Measurements from ENCODE around the gene MMP25. TPM values are rescaled to one million over a fixed set of nuclear protein-coding genes. Genes with fewer than 3 reads are reported as not detected.
"Not testable (repeated sequence)": the region's sequence is repeated elsewhere in the genome, so short reads cannot be mapped to it uniquely, and the experiment has no call there.

Gene MMP25
- total and polyA plus RNA-seq, 3 experiments from 2014 or later, result 0.90 to 1.9 (median 1.5) TPM

GRCh38 chr16:3065742-3066439 lies 19.5 kb downstream of the MMP25 start:
- Mint-ChIP-seq H3K9me3 (peaks cover 0 to 2% (median 0%) of the 10 kb centered on the region in 5 donors), H3K4me3 (peak overlapping the region; percentile 98 to 100 (median 100)), H3K27ac (peak overlapping the region; percentile 88 to 99 (median 96)), H3K36me3 (peaks cover 18 to 49% (median 30%) of the 10 kb centered on the region in 3 donors), H3K27me3 (no peaks in the 10 kb centered on the region), H3K4me1 (peaks cover 52 to 75% (median 68%) of the 10 kb centered on the region in 3 donors)
- H3K4me1 ChIP-seq (ENCODE audit: insufficient read depth, low read length), result peaks cover 56% of the 10 kb centered on the region
- peaks cover 19% of the 10 kb centered on the region for H3K36me3 ChIP-seq (ENCODE audit: insufficient read depth, low read length)
- peak in 1 of 5 donors; percentile 52 for DNase-seq
- peak overlapping the region; percentile 81 for H3K27ac ChIP-seq (ENCODE audit: low read depth, low read length)
- no peaks in the 10 kb centered on the region for H3K9me3 ChIP-seq (ENCODE audit: low read length)
- H3K27me3 ChIP-seq (ENCODE audit: insufficient read depth, low read length, poor library complexity, severe bottlenecking), result no peaks in the 10 kb centered on the region
- peak overlapping the region; percentile 92 for H3K4me3 ChIP-seq (ENCODE audit: low read length)
- POLR2A ChIA-PET, result interaction anchor here (1.0 to 5.2 kb wide), 9 partner anchors 11 to 93 kb away, joined by 3 to 53 read pairs (median 5); partner anchors contain the start of gene ZSCAN10
- CTCF ChIA-PET, result interaction anchor here (0.6 to 10.5 kb wide), 14 partner anchors 11 to 97 kb away, joined by 3 to 99 read pairs (median 4); partner anchors contain the start of gene ZSCAN10

GRCh38 chr16:3066440-3066748 lies 20.0 kb downstream of the MMP25 start:
- H3K4me3 ChIP-seq (ENCODE audit: low read length), result peak overlapping the region; percentile 92
- H3K4me1 ChIP-seq (ENCODE audit: insufficient read depth, low read length), result peaks cover 61% of the 10 kb centered on the region
- no peak for DNase-seq
- Mint-ChIP-seq H3K27ac (peak overlapping the region; percentile 88 to 99 (median 96)), H3K36me3 (peaks cover 18 to 50% (median 30%) of the 10 kb centered on the region in 3 donors), H3K4me1 (peaks cover 57 to 80% (median 73%) of the 10 kb centered on the region in 3 donors), H3K9me3 (peaks cover 0 to 2% (median 0%) of the 10 kb centered on the region in 5 donors), H3K4me3 (peak overlapping the region; percentile 98 to 100 (median 100)), H3K27me3 (no peaks in the 10 kb centered on the region)
- H3K27me3 ChIP-seq (ENCODE audit: insufficient read depth, low read length, poor library complexity, severe bottlenecking), result no peaks in the 10 kb centered on the region
- CTCF ChIA-PET, result interaction anchor here (0.7 to 10.5 kb wide), 6 partner anchors 11 to 66 kb away, joined by 3 to 99 read pairs (median 8); no protein-coding TSS in a partner anchor
- peaks cover 19% of the 10 kb centered on the region for H3K36me3 ChIP-seq (ENCODE audit: insufficient read depth, low read length)
- POLR2A ChIA-PET, result interaction anchor here (1.0 to 5.2 kb wide), 7 partner anchors 10 to 92 kb away, joined by 3 to 53 read pairs (median 4); partner anchors contain the start of gene ZSCAN10
- H3K27ac ChIP-seq (ENCODE audit: low read depth, low read length), result peak overlapping the region; percentile 81
- no peaks in the 10 kb centered on the region for H3K9me3 ChIP-seq (ENCODE audit: low read length)

- peak overlapping the region; percentile 98 to 100 (median 100) for H3K4me3 Mint-ChIP-seq
- H3K36me3 ChIP-seq (ENCODE audit: insufficient read depth, low read length), result peaks cover 19% of the 10 kb centered on the region
- H3K4me1 ChIP-seq (ENCODE audit: insufficient read depth, low read length), result peaks cover 73% of the 10 kb centered on the region
- H3K27me3 ChIP-seq (ENCODE audit: insufficient read depth, low read length, poor library complexity, severe bottlenecking), result no peaks in the 10 kb centered on the region
- H3K36me3 Mint-ChIP-seq, result peaks cover 18 to 50% (median 30%) of the 10 kb centered on the region in 3 donors
- peaks cover 65 to 82% (median 79%) of the 10 kb centered on the region in 3 donors for H3K4me1 Mint-ChIP-seq
- ChIA-PET POLR2A (interaction anchor here (5.2 kb wide), 1 partner anchor 8 kb away, joined by 53 read pairs; no protein-coding TSS in a partner anchor), CTCF (interaction anchor here (1.2 to 10.5 kb wide), 5 partner anchors 9 to 59 kb away, joined by 3 to 99 read pairs (median 7); no protein-coding TSS in a partner anchor)
- H3K27ac ChIP-seq (ENCODE audit: low read depth, low read length), result peak overlapping the region; percentile 16
- H3K4me3 ChIP-seq (ENCODE audit: low read length), result peak overlapping the region; percentile 92
- peak overlapping the region; percentile 92 to 99 (median 96) for H3K27ac Mint-ChIP-seq
- H3K27me3 Mint-ChIP-seq, result no peaks in the 10 kb centered on the region
- peaks cover 0 to 2% (median 0%) of the 10 kb centered on the region in 5 donors for H3K9me3 Mint-ChIP-seq
- H3K9me3 ChIP-seq (ENCODE audit: low read length), result no peaks in the 10 kb centered on the region
- no peak for DNase-seq
These were observed 22.1 kb downstream of the MMP25 start for GRCh38 chr16:3068487-3068886.

GRCh38 chr16:3069146-3069545 lies 22.8 kb downstream of the MMP25 start:
- H3K9me3 ChIP-seq (ENCODE audit: low read length); H3K27ac ChIP-seq (ENCODE audit: low read depth, low read length); H3K27me3 Mint-ChIP-seq; DNase-seq; H3K4me3 ChIP-seq (ENCODE audit: low read length); H3K27me3 ChIP-seq (ENCODE audit: insufficient read depth, low read length, poor library complexity, severe bottlenecking); H3K9me3 Mint-ChIP-seq; POLR2A ChIA-PET: not testable (repeated sequence)
- Mint-ChIP-seq H3K4me3 (peak overlapping the region; percentile 2 to 84 (median 73)), H3K4me1 (peaks cover 66 to 82% (median 79%) of the 10 kb centered on the region in 3 donors), H3K27ac (peak overlapping the region in 7 of 8 donors; percentile 39 to 94 (median 88)), H3K36me3 (peaks cover 18 to 50% (median 30%) of the 10 kb centered on the region in 3 donors)
- peaks cover 76% of the 10 kb centered on the region for H3K4me1 ChIP-seq (ENCODE audit: insufficient read depth, low read length)
- H3K36me3 ChIP-seq (ENCODE audit: insufficient read depth, low read length), result peaks cover 19% of the 10 kb centered on the region
- CTCF ChIA-PET, result interaction anchor here (1.2 to 10.5 kb wide), 7 partner anchors 9 to 58 kb away, joined by 3 to 99 read pairs (median 7); no protein-coding TSS in a partner anchor

- Histone ChIP-seq H3K27ac (ENCODE audit: low read depth, low read length) (no peak overlapping the region), H3K9me3 (ENCODE audit: low read length) (no peaks in the 10 kb centered on the region), H3K4me3 (ENCODE audit: low read length) (no peak overlapping the region), H3K4me1 (ENCODE audit: insufficient read depth, low read length) (peaks cover 79% of the 10 kb centered on the region), H3K36me3 (ENCODE audit: insufficient read depth, low read length) (peaks cover 19% of the 10 kb centered on the region), H3K27me3 (ENCODE audit: insufficient read depth, low read length, poor library complexity, severe bottlenecking) (no peaks in the 10 kb centered on the region)
- POLR2A ChIA-PET, result interaction anchor here (0.6 to 1.1 kb wide), 2 partner anchors 88 to 163 kb away, joined by 3 read pairs; no protein-coding TSS in a partner anchor
- Mint-ChIP-seq H3K4me1 (peaks cover 70 to 81% (median 79%) of the 10 kb centered on the region in 3 donors), H3K36me3 (peaks cover 17 to 46% (median 27%) of the 10 kb centered on the region in 3 donors), H3K9me3 (peaks cover 0 to 1% (median 0%) of the 10 kb centered on the region in 5 donors), H3K27me3 (no peaks in the 10 kb centered on the region), H3K4me3 (peak overlapping the region in 4 of 7 donors; percentile 67 to 84 (median 78)), H3K27ac (peak overlapping the region in 7 of 8 donors; percentile 75 to 94 (median 88))
- no peak for DNase-seq
- CTCF ChIA-PET, result interaction anchor here (0.9 to 10.5 kb wide), 5 partner anchors 11 to 57 kb away, joined by 4 to 99 read pairs (median 8); no protein-coding TSS in a partner anchor
These were observed 24.3 kb downstream of the MMP25 start for GRCh38 chr16:3070608-3071111.

GRCh38 chr16:3071655-3072054 lies 25.3 kb downstream of the MMP25 start:
- Mint-ChIP-seq H3K27ac (peak overlapping the region; percentile 70 to 95 (median 90)), H3K4me1 (peaks cover 78 to 90% (median 89%) of the 10 kb centered on the region in 3 donors), H3K36me3 (peaks cover 16 to 36% (median 25%) of the 10 kb centered on the region in 3 donors), H3K9me3 (no peaks in the 10 kb centered on the region), H3K27me3 (no peaks in the 10 kb centered on the region), H3K4me3 (peak overlapping the region; percentile 57 to 78 (median 65))
- ChIA-PET POLR2A (interaction anchor here (0.7 to 1.1 kb wide), 2 partner anchors 87 to 100 kb away, joined by 3 read pairs; no protein-coding TSS in a partner anchor), CTCF (interaction anchor here (2.5 to 2.8 kb wide), 2 partner anchors 12 to 24 kb away, joined by 8 to 12 read pairs; no protein-coding TSS in a partner anchor)
- Histone ChIP-seq H3K4me3 (ENCODE audit: low read length) (no peak overlapping the region), H3K27me3 (ENCODE audit: insufficient read depth, low read length, poor library complexity, severe bottlenecking) (no peaks in the 10 kb centered on the region), H3K27ac (ENCODE audit: low read depth, low read length) (no peak overlapping the region), H3K4me1 (ENCODE audit: insufficient read depth, low read length) (peaks cover 89% of the 10 kb centered on the region), H3K9me3 (ENCODE audit: low read length) (no peaks in the 10 kb centered on the region), H3K36me3 (ENCODE audit: insufficient read depth, low read length) (peaks cover 19% of the 10 kb centered on the region)
- no peak for DNase-seq

GRCh38 chr16:3072148-3072547 lies 25.8 kb downstream of the MMP25 start:
- H3K9me3 Mint-ChIP-seq; H3K4me3 ChIP-seq (ENCODE audit: low read length); H3K9me3 ChIP-seq (ENCODE audit: low read length); H3K27me3 Mint-ChIP-seq; DNase-seq; CTCF ChIA-PET; H3K27ac ChIP-seq (ENCODE audit: low read depth, low read length); H3K27me3 ChIP-seq (ENCODE audit: insufficient read depth, low read length, poor library complexity, severe bottlenecking): not testable (repeated sequence)
- POLR2A ChIA-PET, result interaction anchor here (0.7 kb wide), 1 partner anchor 99 kb away, joined by 3 read pairs; no protein-coding TSS in a partner anchor
- Mint-ChIP-seq H3K4me3 (peak overlapping the region; percentile 57 to 78 (median 65)), H3K27ac (peak overlapping the region; percentile 70 to 95 (median 90)), H3K4me1 (peaks cover 83 to 95% (median 92%) of the 10 kb centered on the region in 3 donors), H3K36me3 (peaks cover 14 to 33% (median 23%) of the 10 kb centered on the region in 3 donors)
- Histone ChIP-seq H3K4me1 (ENCODE audit: insufficient read depth, low read length) (peaks cover 93% of the 10 kb centered on the region), H3K36me3 (ENCODE audit: insufficient read depth, low read length) (peaks cover 19% of the 10 kb centered on the region)
